Esophagus muscularis mucosa (tissue), 3 donors: ENCODE results near the gene TEAD4.

Experiments used
- POLR2A ChIP-seq: fragments of 450-650 bp; IDR thresholded peaks from one replicate; pipeline ENCODE4 v1.6.1; 2017; ENCODE audit warnings: antibody characterized with exemption, moderate library complexity, mild to moderate bottlenecking, low read depth
- POLR2AphosphoS5 ChIP-seq, 2 donors: sonication (generic); formaldehyde crosslinking; IDR thresholded peaks; one replicate each; pipeline ENCODE4 v1.6.1; 2017; ENCODE audit warnings: antibody characterized with exemption in 2 of 2
- TF ChIP-seq, protein P1 (sequence below), 3 experiments: fragments of 200-600 bp in 2 of 3; fragments of 450-650 bp in 1 of 3; sonication (generic) in 2 of 3; IDR thresholded peaks; one replicate each; pipeline ENCODE4 v1.5.1; 2017 to 2019; ENCODE audit warnings: antibody characterized with exemption in 3 of 3, mild to moderate bottlenecking in 2 of 3, moderate library complexity in 1 of 3

DNA sequence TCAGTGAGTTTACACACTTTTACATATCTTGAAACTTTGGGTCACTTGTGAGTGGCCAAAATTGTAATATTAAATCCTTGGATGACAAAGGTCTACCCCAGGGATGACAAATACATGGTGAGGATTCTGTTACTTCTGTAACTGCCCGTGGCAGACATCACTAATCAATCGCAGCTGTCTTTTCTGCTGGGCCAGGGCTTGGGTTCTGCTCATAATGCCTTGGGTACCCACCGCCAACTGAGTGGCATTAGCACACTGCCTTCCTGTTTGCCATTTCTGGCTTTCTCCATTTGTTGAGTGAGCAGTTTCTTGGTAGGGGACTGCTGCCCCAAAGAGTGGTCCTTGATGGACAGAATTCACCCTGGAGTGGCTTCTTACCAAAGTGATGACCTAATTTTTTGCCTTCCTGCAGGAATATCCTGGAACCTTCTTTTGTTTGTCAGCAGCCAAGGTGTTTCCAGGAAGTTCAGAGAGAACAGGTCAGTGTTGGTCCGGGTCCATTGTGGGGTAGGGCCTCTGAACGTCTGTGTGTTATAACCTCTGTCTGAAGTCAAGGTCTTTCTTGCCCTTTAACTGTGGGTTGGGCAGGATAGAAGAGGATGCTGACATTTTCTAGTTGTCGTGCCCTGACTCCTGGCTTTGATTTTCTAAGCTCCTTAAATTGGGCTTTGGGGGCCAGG, 124.2 kb downstream of the TEAD4 start:
- TF ChIP-seq, protein P1, sequence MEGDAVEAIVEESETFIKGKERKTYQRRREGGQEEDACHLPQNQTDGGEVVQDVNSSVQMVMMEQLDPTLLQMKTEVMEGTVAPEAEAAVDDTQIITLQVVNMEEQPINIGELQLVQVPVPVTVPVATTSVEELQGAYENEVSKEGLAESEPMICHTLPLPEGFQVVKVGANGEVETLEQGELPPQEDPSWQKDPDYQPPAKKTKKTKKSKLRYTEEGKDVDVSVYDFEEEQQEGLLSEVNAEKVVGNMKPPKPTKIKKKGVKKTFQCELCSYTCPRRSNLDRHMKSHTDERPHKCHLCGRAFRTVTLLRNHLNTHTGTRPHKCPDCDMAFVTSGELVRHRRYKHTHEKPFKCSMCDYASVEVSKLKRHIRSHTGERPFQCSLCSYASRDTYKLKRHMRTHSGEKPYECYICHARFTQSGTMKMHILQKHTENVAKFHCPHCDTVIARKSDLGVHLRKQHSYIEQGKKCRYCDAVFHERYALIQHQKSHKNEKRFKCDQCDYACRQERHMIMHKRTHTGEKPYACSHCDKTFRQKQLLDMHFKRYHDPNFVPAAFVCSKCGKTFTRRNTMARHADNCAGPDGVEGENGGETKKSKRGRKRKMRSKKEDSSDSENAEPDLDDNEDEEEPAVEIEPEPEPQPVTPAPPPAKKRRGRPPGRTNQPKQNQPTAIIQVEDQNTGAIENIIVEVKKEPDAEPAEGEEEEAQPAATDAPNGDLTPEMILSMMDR (IDR thresholded peaks at IDR 0.05): no peak
- no peak for TF ChIP-seq POLR2A
- no peak for TF ChIP-seq POLR2AphosphoS5 (IDR thresholded peaks at IDR 0.05)
